Measurements from ENCODE around the gene TADA2A. TPM values are rescaled to one million over a fixed set of nuclear protein-coding genes. Genes with fewer than 3 reads are reported as not detected.
A peak's percentile ranks its signal among the peaks of the same experiment; 100 is the strongest.

Gene TADA2A
- total and polyA plus RNA-seq, 2 experiments from 2014 or later = 16.1 to 20.6 TPM

DNA sequence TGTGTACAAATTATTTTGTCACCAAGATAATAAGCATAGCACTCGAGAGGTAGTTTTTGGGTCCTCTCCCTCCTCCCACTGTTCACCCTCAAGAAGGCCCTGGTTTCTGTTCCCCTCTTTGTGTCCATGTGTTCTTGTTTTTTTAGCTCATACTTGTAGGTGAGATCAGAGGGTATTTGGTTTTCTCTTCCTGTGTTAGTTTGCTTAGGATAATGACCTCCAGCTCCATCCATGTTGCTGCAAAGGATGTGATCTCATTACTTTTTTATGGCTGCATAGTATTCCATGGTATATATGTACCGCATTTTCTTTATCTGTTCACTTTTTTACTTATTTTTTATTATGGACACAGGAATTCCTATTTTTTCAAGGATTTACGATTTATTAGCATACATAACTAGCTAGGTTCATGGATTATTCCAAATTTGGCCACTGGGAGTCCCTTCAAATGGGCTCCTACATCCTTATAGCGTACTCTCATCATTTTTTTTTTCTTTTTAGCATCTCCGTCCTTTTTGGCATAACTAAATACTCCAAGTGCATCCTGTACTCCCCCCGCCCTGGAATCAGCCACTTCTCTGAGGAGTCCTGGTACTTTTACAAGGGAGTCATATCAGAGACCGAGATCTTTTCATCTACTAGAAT lies 7.3 kb downstream of the TADA2A start:
- TF ChIP-seq, protein P1, sequence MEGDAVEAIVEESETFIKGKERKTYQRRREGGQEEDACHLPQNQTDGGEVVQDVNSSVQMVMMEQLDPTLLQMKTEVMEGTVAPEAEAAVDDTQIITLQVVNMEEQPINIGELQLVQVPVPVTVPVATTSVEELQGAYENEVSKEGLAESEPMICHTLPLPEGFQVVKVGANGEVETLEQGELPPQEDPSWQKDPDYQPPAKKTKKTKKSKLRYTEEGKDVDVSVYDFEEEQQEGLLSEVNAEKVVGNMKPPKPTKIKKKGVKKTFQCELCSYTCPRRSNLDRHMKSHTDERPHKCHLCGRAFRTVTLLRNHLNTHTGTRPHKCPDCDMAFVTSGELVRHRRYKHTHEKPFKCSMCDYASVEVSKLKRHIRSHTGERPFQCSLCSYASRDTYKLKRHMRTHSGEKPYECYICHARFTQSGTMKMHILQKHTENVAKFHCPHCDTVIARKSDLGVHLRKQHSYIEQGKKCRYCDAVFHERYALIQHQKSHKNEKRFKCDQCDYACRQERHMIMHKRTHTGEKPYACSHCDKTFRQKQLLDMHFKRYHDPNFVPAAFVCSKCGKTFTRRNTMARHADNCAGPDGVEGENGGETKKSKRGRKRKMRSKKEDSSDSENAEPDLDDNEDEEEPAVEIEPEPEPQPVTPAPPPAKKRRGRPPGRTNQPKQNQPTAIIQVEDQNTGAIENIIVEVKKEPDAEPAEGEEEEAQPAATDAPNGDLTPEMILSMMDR (IDR thresholded peaks at IDR 0.05; ENCODE audit: low read depth, low read length) = peak; percentile 28
- H3K27me3 ChIP-seq = no peaks in the 10 kb centered on the region

GRCh38 chr17:37417852-37418251 lies 11.2 kb downstream of the TADA2A start:
- TF ChIP-seq, protein P1 (IDR thresholded peaks at IDR 0.05; ENCODE audit: low read depth, low read length) = no peak
- no peak for DNase-seq (ENCODE audit: low read depth in 1 of 2, low spot score in 1 of 2)
- H3K27ac ChIP-seq = no peak overlapping the region

More for the DNA sequence above, 7.3 kb downstream of the TADA2A start:
- H3K36me3 ChIP-seq = peaks cover 27% of the 10 kb centered on the region
- no peak overlapping the region for H3K27ac ChIP-seq
- no peaks in the 10 kb centered on the region for H3K4me1 ChIP-seq (ENCODE audit: low read depth)
- H3K9me3 ChIP-seq (ENCODE audit: low read depth) = no peaks in the 10 kb centered on the region
- no peak for DNase-seq (ENCODE audit: low read depth in 1 of 2, low spot score in 1 of 2)
- H3K4me3 ChIP-seq = no peak overlapping the region

GRCh38 chr17:37422971-37423625 lies 16.4 kb downstream of the TADA2A start:
- H3K27ac ChIP-seq = no peak overlapping the region

More at GRCh38 chr17:37417852-37418251, 11.2 kb downstream of the TADA2A start:
- H3K4me3 ChIP-seq = no peak overlapping the region
- peaks cover 14% of the 10 kb centered on the region for H3K36me3 ChIP-seq
- no peaks in the 10 kb centered on the region for H3K4me1 ChIP-seq (ENCODE audit: low read depth)
- H3K27me3 ChIP-seq = no peaks in the 10 kb centered on the region
- H3K9me3 ChIP-seq (ENCODE audit: low read depth) = no peaks in the 10 kb centered on the region

GRCh38 chr17:37425268-37425667 lies 18.6 kb downstream of the TADA2A start:
- Histone ChIP-seq H3K9me3 (ENCODE audit: low read depth) (no peaks in the 10 kb centered on the region), H3K27me3 (no peaks in the 10 kb centered on the region), H3K27ac (no peak overlapping the region), H3K4me3 (no peak overlapping the region), H3K4me1 (ENCODE audit: low read depth) (no peaks in the 10 kb centered on the region), H3K36me3 (peaks cover 38% of the 10 kb centered on the region)
- DNase-seq (ENCODE audit: low read depth in 1 of 2, low spot score in 1 of 2) = no peak
- TF ChIP-seq, protein P1 (IDR thresholded peaks at IDR 0.05; ENCODE audit: low read depth, low read length) = no peak

More at GRCh38 chr17:37422971-37423625, 16.4 kb downstream of the TADA2A start:
- DNase-seq (ENCODE audit: low read depth in 1 of 2, low spot score in 1 of 2) = no peak
- no peaks in the 10 kb centered on the region for H3K27me3 ChIP-seq
- no peak overlapping the region for H3K4me3 ChIP-seq
- H3K36me3 ChIP-seq = peaks cover 31% of the 10 kb centered on the region
- no peaks in the 10 kb centered on the region for H3K9me3 ChIP-seq (ENCODE audit: low read depth)
- TF ChIP-seq, protein P1 (IDR thresholded peaks at IDR 0.05; ENCODE audit: low read depth, low read length) = no peak
- H3K4me1 ChIP-seq (ENCODE audit: low read depth) = no peaks in the 10 kb centered on the region

GRCh38 chr17:37429039-37429438 lies 22.4 kb downstream of the TADA2A start:
- no peaks in the 10 kb centered on the region for H3K9me3 ChIP-seq (ENCODE audit: low read depth)
- no peak for DNase-seq (ENCODE audit: low read depth in 1 of 2, low spot score in 1 of 2)
- no peak overlapping the region for H3K4me3 ChIP-seq
- no peak overlapping the region for H3K27ac ChIP-seq
- no peaks in the 10 kb centered on the region for H3K27me3 ChIP-seq
- peaks cover 40% of the 10 kb centered on the region for H3K36me3 ChIP-seq
- TF ChIP-seq, protein P1 (IDR thresholded peaks at IDR 0.05; ENCODE audit: low read depth, low read length) = no peak
- H3K4me1 ChIP-seq (ENCODE audit: low read depth) = no peaks in the 10 kb centered on the region
